HFF-Myc (cell line): ENCODE results near the gene RBM12.

ENCODE experiments used
- DNase-seq: peaks from one replicate; pipeline ENCODE4 v3.0.0-alpha.2; 2011; ENCODE audit warnings: low read depth; ENCODE audit errors: extremely low read depth
- H3K4me3 ChIP-seq: replicated peaks from 2 replicates; pipeline ENCODE4 v1.5.1; 2011; ENCODE audit warnings: low read depth, mild to moderate bottlenecking, control low read depth, low read length
- TF ChIP-seq, protein P1 (sequence below): IDR thresholded peaks from 2 replicates; pipeline ENCODE4 v1.5.1; 2012; ENCODE audit warnings: mild to moderate bottlenecking, low read depth, low read length, control low read depth; ENCODE audit errors: missing control alignments

Gene RBM12

DNA sequence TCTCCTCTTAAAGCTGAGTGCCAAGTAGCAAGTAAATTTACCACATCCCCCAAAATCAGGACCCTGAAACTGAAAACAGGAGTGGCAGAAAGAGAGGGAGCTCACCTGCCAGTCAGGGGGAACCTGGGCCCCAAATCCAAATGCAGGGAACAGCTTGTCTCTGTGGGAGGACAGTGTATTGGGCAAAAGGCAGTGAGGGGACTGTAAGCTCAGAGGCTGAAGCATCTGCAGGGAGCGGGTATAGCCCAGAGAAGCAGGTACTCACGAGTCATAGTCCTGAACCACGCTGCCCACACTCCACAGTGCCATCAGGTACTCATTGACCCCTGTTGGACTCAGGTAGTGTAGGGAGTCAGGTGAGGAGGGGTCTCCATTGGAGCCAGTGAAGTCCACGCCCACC lies 34.1 kb downstream of the RBM12 start:
- no peak for DNase-seq
- TF ChIP-seq, protein P1, sequence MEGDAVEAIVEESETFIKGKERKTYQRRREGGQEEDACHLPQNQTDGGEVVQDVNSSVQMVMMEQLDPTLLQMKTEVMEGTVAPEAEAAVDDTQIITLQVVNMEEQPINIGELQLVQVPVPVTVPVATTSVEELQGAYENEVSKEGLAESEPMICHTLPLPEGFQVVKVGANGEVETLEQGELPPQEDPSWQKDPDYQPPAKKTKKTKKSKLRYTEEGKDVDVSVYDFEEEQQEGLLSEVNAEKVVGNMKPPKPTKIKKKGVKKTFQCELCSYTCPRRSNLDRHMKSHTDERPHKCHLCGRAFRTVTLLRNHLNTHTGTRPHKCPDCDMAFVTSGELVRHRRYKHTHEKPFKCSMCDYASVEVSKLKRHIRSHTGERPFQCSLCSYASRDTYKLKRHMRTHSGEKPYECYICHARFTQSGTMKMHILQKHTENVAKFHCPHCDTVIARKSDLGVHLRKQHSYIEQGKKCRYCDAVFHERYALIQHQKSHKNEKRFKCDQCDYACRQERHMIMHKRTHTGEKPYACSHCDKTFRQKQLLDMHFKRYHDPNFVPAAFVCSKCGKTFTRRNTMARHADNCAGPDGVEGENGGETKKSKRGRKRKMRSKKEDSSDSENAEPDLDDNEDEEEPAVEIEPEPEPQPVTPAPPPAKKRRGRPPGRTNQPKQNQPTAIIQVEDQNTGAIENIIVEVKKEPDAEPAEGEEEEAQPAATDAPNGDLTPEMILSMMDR, result no peak
- H3K4me3 ChIP-seq, result no peak overlapping the region

DNA sequence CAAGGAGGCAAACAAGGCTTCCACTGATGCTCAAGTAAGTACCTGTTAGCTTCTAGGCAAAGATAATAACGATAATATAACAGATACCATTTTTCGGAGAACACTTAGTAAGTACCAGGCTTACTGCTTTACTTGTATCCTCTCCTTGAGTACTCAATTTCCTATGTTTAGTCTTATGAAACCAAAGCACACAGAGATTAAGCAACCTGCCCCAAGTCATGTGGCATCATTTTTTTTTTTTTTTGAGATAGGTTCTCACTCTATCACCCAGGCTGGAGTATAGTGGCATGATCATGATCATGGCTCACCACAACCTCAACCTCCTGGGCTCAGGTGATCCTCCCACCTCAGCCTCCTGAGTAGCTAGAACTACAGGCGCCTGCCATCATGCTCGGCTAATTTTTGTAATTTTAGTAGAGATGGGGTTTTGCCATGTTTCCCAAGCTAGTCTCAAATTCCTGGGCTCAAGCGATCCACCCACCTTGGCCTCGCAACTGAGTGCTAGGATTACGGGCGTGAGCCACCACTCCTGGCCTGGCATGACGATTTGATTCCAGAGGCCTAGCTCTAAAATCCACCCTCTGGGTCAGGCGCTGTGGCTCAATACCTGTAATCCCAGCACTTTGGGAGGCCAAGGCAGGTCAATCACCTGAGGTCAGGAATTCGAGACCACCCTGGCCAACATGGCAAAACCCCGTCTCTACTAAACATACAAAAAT lies 35.1 kb downstream of the RBM12 start:
- TF ChIP-seq, protein P1, result no peak
- no peak for DNase-seq
- H3K4me3 ChIP-seq, result no peak overlapping the region

DNA sequence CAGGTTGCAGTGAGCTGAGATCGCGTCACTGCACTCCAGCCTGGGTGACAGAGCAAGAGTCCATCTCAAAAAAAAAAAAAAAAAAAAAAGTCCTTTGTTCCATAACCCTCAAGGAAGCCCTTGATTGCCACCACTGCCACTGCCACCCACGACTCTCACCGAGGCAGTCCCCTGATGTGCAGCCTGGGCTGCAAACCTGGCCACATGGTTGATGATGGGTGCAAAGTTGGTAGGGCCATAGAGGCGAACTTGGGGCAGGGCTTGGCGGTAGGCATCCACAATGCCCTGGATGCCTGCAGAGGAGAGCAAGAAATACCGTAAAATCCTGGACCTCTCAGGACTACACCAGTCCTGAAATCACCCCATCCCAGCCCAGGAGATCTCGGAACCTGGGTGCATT lies 37.6 kb downstream of the RBM12 start:
- DNase-seq, result no peak
- TF ChIP-seq, protein P1, result no peak
- no peak overlapping the region for H3K4me3 ChIP-seq

DNA sequence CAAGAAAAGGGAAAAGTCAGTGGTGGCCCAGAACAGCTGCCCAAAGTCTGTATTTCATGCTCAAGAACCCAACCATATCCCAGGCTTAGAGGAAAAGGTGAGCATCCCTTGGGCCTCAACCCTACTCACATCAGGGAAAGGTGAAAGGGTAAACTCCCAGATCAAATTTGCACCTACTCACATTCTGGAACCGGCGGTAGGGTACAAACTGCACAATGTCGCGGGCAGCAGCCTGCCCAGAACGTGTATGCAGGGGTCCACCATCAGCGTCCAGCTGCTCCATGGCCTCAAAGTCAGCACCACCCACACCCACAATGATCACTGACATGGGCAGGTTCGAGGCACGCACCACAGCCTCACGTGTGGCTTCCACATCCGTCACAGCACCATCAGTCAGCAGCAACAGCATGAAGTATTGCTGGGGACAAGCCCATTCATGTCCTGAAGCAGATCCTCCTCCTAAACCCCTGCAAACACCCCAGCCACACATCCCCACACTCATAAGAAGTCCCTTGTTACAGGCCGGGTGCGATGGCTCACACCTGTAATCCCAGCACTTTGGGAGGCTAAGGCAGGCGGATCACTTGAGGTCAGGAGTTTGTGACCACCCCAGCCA lies 38.2 kb downstream of the RBM12 start:
- TF ChIP-seq, protein P1, result no peak

DNA sequence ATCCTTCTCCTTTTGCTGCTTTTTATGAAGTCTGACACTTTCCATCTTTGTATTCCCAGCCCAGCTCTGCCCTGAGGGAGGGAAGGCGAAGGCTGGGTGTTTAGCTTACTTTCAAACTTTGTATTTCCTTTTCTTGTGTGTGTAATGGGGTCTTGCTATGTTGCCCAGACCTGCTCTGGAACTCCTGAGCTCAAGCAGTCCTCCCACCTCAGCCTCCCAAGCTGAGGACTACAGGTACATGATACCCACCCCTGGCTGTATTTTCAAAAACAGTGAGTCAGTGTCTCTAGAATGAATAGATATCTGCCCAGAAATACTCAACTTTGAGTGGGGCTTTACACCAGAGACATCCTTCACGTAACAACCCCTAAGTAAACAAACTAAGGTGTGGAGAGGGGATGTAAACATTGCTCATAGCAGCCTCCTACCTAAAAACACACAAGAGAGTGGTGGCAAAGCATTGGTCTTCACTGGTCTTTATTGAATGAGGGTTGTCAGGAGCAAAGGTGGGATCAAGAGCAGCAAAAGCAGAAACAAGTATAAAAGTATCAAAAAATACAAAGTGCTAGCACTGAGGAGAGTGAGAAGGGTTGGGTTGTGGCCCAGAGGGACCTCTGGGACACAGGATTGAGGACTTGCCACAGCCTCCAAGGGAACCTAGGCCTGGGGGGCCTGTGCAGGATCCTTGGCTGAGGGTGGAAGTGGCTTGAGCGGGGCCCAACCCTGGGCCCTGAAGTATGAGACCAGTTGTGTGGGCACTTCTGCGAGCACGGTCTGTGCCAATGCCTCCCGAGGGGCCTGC lies 38.9 kb downstream of the RBM12 start:
- H3K4me3 ChIP-seq, result no peak overlapping the region
- no peak for DNase-seq
- TF ChIP-seq, protein P1, result no peak

More for the DNA sequence above, 38.2 kb downstream of the RBM12 start:
- no peak for DNase-seq
- H3K4me3 ChIP-seq, result no peak overlapping the region

DNA sequence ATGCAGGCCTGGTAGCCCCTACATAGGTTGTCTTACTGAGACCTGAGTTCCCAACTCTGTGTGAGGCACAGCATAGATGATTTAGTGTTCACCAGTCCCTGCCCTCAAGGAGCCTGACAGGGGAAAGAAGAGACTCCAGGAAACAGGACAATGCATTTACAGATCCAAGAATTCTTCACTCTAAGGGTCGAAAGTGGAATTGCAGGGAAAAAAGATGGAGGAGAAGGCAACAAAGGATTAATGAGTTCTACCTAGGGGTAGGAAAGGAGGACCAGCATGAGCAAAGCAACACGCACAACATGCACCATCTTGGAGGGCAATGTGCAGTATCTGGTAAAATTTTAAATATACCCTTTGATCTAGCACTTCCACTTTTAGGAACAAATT lies 43.1 kb downstream of the RBM12 start:
- H3K4me3 ChIP-seq, result no peak overlapping the region
- TF ChIP-seq, protein P1, result no peak
- no peak for DNase-seq
